OCI-LY1 (cell line): ENCODE measurements around the gene FOXJ1.

ENCODE experiments used
- H2AFZ ChIP-seq: fragments of 200-600 bp; sonication (generic), shearing (Covaris generic); 2 replicates; pipeline ENCODE4 v1.6.0; 2014; ENCODE audit warnings: antibody characterized with exemption, mild to moderate bottlenecking, low read length
- H3F3A ChIP-seq: fragments of 200-600 bp; sonication (generic), shearing (Covaris generic); 2 replicates; pipeline ENCODE4 v1.6.0; 2014; ENCODE audit warnings: mild to moderate bottlenecking, antibody characterized with exemption, low read length, moderate library complexity; ENCODE audit not compliant: insufficient read depth
- H3K27ac ChIP-seq: fragments of 200-600 bp; sonication (generic); 2 replicates; pipeline ENCODE4 v1.5.1; 2014; ENCODE audit warnings: low read length, mixed run types, mild to moderate bottlenecking, low read depth; ENCODE audit not compliant: poor library complexity, severe bottlenecking
- H3K27me3 ChIP-seq: fragments of 200-600 bp; sonication (generic); 2 replicates; pipeline ENCODE4 v1.6.0; 2014; ENCODE audit warnings: antibody characterized with exemption, mild to moderate bottlenecking, low read length, moderate library complexity; ENCODE audit not compliant: insufficient read depth
- H3K36me3 ChIP-seq: fragments of 200-600 bp; sonication (generic); 2 replicates; pipeline ENCODE4 v1.6.1; 2014; ENCODE audit warnings: mild to moderate bottlenecking, antibody characterized with exemption, low read length, moderate library complexity, mixed read lengths; ENCODE audit not compliant: insufficient read depth
- H3K4me1 ChIP-seq: fragments of 200-600 bp; sonication (generic); 2 replicates; pipeline ENCODE4 v1.5.1; 2014; ENCODE audit warnings: mild to moderate bottlenecking, low read length, moderate library complexity; ENCODE audit not compliant: insufficient read depth, severe bottlenecking
- H3K4me2 ChIP-seq: fragments of 200-600 bp; sonication (generic), shearing (Covaris generic); 2 replicates; pipeline ENCODE4 v1.6.1; 2014; ENCODE audit warnings: low read length
- H3K4me3 ChIP-seq: fragments of 200-600 bp; sonication (generic); 2 replicates; pipeline ENCODE4 v1.5.1; 2014; ENCODE audit warnings: low read length, low read depth, mild to moderate bottlenecking, mixed read lengths; ENCODE audit not compliant: poor library complexity, severe bottlenecking
- H3K79me2 ChIP-seq: fragments of 200-600 bp; shearing (Covaris generic); 2 replicates; pipeline ENCODE4 v1.6.1; 2016; ENCODE audit warnings: mixed run types, low read length, mixed read lengths; ENCODE audit not compliant: insufficient read depth
- H3K9ac ChIP-seq: fragments of 200-600 bp; sonication (generic), shearing (Covaris generic); 2 replicates; pipeline ENCODE4 v1.6.1; 2014; ENCODE audit warnings: mild to moderate bottlenecking, low read length, mixed read lengths
- H3K9me2 ChIP-seq: fragments of 200-600 bp; sonication (generic), shearing (Covaris generic); 2 replicates; pipeline ENCODE4 v1.6.1; 2014; ENCODE audit warnings: low read depth, mild to moderate bottlenecking, low read length, mixed read lengths
- H3K9me3 ChIP-seq: fragments of 200-600 bp; shearing (Covaris generic); 2 replicates; pipeline ENCODE4 v1.6.1; 2014; ENCODE audit warnings: low read length, mixed read lengths
- H4K20me1 ChIP-seq: fragments of 200-600 bp; sonication (generic), shearing (Covaris generic); 2 replicates; pipeline ENCODE4 v1.6.0; 2016; ENCODE audit warnings: mild to moderate bottlenecking, low read length; ENCODE audit not compliant: insufficient read depth
- CTCF ChIP-seq: fragments of 200-600 bp; sonication (generic), shearing (Covaris generic); IDR thresholded peaks from 2 replicates; pipeline ENCODE4 v1.5.1; 2017; ENCODE audit warnings: mild to moderate bottlenecking, antibody characterized with exemption, low read length, moderate library complexity, mixed read lengths
- EZH2 ChIP-seq: fragments of 200-600 bp; sonication (generic), shearing (Covaris generic); IDR thresholded peaks from 2 replicates; pipeline ENCODE4 v1.8.0; 2017; ENCODE audit warnings: borderline replicate concordance, mixed run types, mild to moderate bottlenecking, antibody characterized with exemption, low read length, moderate library complexity, mixed read lengths

Gene FOXJ1

GRCh38 chr17:76155988-76156661 is 15.1 kb upstream of the FOXJ1 start:
- H3K4me3 ChIP-seq, result no peak overlapping the region
- no peak overlapping the region for H3K27ac ChIP-seq
- no peak overlapping the region for H2AFZ ChIP-seq
- no peaks in the 10 kb centered on the region for H3K79me2 ChIP-seq
- no peaks in the 10 kb centered on the region for H3K4me1 ChIP-seq
- no peaks in the 10 kb centered on the region for H4K20me1 ChIP-seq
- H3K27me3 ChIP-seq, result no peaks in the 10 kb centered on the region; the same call in none of the 2 replicates
- no peaks in the 10 kb centered on the region for H3K36me3 ChIP-seq
- TF ChIP-seq CTCF, result no peak
- no peak for TF ChIP-seq EZH2
- no peaks in the 10 kb centered on the region for H3K9me2 ChIP-seq
- H3K4me2 ChIP-seq, result no peak overlapping the region
- H3K9me3 ChIP-seq, result no peaks in the 10 kb centered on the region
- H3K9ac ChIP-seq, result no peak overlapping the region
- H3F3A ChIP-seq, result no peaks in the 10 kb centered on the region

- Histone ChIP-seq H3K4me1 (no peaks in the 10 kb centered on the region), H3K9me2 (no peaks in the 10 kb centered on the region), H3K4me2 (no peak overlapping the region), H3K9me3 (no peaks in the 10 kb centered on the region), H3F3A (no peaks in the 10 kb centered on the region), H4K20me1 (no peaks in the 10 kb centered on the region), H3K27ac (no peak overlapping the region), H3K27me3 (peaks cover 2% of the 10 kb centered on the region), H3K4me3 (no peak overlapping the region), H3K79me2 (no peaks in the 10 kb centered on the region), H3K36me3 (no peaks in the 10 kb centered on the region), H2AFZ (no peak overlapping the region), H3K9ac (no peak overlapping the region)
- TF ChIP-seq CTCF, result no peak
- TF ChIP-seq EZH2, result no peak
Observed at GRCh38 chr17:76154936-76155845, 14.1 kb upstream of the FOXJ1 start.

- Histone ChIP-seq H3K79me2 (no peaks in the 10 kb centered on the region), H3K9me2 (no peaks in the 10 kb centered on the region), H3K4me1 (no peaks in the 10 kb centered on the region), H4K20me1 (no peaks in the 10 kb centered on the region), H3F3A (no peaks in the 10 kb centered on the region), H3K27me3 (peaks cover 4% of the 10 kb centered on the region), H3K4me2 (no peak overlapping the region), H2AFZ (no peak overlapping the region), H3K9ac (no peak overlapping the region), H3K4me3 (no peak overlapping the region), H3K9me3 (no peaks in the 10 kb centered on the region), H3K27ac (no peak overlapping the region), H3K36me3 (no peaks in the 10 kb centered on the region)
- TF ChIP-seq CTCF (no peak), EZH2 (no peak)
Observed at GRCh38 chr17:76154292-76154691, 13.2 kb upstream of the FOXJ1 start.
